ENCODE measurements around the gene PRKCB.

DNA sequence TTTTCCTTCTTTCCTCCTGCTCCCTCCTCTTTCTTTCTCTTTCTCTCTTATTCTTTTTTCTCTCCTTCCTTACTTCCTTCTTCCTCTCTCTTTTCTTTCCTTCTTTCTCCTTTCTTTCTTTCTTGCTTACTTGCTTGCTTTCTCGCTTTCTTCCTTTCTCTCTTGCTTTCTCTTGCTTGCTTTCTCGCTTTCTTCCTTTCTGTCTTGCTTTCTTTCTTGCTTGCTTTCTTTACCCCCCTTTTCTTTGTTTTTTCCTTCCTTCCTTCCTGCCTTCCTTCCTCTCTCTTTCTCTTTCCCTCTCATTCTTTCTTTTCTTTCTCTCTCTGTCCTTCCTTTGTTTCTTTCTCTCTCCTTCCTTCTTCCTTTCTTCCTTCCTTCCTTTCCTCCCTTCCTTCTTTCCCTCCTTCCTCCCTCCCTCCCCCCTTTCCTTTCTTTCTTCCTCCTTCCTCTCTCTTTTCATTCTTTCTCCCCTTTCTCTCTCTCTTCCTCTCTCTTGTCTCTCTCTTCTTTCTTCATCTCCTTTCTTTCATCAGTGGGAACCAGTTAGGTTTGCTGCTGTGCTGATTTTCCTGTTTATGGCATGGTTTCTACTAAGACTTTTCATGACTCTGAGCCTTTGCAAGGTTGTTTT, 277.4 kb downstream of the PRKCB start:
- no peak for TF ChIP-seq POLR2A (IDR thresholded peaks at IDR 0.05)
- TF ChIP-seq, protein P1, sequence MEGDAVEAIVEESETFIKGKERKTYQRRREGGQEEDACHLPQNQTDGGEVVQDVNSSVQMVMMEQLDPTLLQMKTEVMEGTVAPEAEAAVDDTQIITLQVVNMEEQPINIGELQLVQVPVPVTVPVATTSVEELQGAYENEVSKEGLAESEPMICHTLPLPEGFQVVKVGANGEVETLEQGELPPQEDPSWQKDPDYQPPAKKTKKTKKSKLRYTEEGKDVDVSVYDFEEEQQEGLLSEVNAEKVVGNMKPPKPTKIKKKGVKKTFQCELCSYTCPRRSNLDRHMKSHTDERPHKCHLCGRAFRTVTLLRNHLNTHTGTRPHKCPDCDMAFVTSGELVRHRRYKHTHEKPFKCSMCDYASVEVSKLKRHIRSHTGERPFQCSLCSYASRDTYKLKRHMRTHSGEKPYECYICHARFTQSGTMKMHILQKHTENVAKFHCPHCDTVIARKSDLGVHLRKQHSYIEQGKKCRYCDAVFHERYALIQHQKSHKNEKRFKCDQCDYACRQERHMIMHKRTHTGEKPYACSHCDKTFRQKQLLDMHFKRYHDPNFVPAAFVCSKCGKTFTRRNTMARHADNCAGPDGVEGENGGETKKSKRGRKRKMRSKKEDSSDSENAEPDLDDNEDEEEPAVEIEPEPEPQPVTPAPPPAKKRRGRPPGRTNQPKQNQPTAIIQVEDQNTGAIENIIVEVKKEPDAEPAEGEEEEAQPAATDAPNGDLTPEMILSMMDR (IDR thresholded peaks at IDR 0.05) = no peak
- TF ChIP-seq POLR2AphosphoS5 (IDR thresholded peaks at IDR 0.05) = no peak

All from upper lobe of left lung (tissue), 4 donors.